ENCODE results near the gene TRAF5.
"Not testable (repeated sequence)": the region's sequence is repeated elsewhere in the genome, so short reads cannot be mapped to it uniquely, and the experiment has no call there.

Gene TRAF5

DNA sequence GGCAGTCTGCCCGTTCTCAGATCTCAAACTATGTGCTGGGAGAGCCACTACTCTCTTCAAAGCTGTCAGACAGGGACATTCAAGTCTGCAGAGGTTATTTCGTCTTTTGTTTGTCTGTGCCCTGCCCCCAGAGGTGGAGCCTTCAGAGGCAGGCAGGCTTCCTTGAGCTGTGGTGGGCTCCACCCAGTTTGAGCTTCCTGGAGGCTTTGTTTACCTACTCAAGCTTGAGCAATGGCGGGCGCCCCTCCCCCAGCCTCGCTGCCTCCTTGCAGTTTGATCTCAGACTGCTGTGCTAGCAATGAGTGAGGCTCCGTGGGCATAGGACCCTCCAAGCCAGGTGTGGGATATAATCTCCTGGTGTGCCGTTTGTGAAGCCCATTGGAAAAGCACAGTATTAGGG lies 81.1 kb downstream of the TRAF5 start:
- CTCF ChIA-PET; H3K4me3 ChIP-seq (ENCODE audit: low read depth, low read length); DNase-seq (ENCODE audit: low read depth, low spot score): not testable (repeated sequence)
- POLR2A ChIA-PET = interaction anchor here (0.6 kb wide), 1 partner anchor 84 kb away, joined by 3 read pairs; no protein-coding TSS in a partner anchor

DNA sequence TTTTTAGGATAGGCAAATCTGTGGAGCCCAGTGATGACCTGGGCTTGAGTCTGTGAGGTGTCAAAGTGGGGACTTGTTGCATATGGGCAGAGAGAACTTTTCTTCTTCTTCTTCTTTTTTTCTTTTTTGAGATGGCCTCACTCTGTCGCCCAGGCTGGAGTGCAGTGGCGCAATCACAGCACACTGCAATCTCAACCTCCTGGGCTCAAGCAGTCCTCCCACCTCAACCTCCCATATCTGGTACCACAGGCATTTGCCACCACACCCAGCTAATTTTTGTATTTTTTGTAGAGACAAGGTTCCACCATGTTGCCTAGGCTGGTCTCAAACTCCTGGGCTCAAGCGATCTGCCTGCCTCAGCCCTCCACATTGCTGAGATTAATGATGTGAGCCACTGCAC lies 85.0 kb downstream of the TRAF5 start:
- ChIA-PET CTCF (no interaction called here), POLR2A (no interaction called here)
- DNase-seq (ENCODE audit: low read depth, low spot score) = no peak
- H3K4me3 ChIP-seq (ENCODE audit: low read depth, low read length) = no peak overlapping the region
- TF ChIP-seq CTCF (IDR thresholded peaks at IDR 0.05; ENCODE audit: insufficient read depth, low read length, missing control alignments) = no peak

GRCh38 chr1:211415700-211416099 lies 89.1 kb downstream of the TRAF5 start:
- no peak for DNase-seq (ENCODE audit: low read depth, low spot score)
- H3K4me3 ChIP-seq (ENCODE audit: low read depth, low read length) = peak overlapping the region; percentile 26
- POLR2A ChIA-PET = interaction anchor here (1.5 kb wide), 1 partner anchor 88 kb away, joined by 3 read pairs; no protein-coding TSS in a partner anchor
- TF ChIP-seq CTCF (IDR thresholded peaks at IDR 0.05; ENCODE audit: insufficient read depth, low read length, missing control alignments) = no peak
- CTCF ChIA-PET = interaction anchor here (0.9 to 3.0 kb wide), 6 partner anchors 9 to 99 kb away, joined by 3 to 13 read pairs (median 4); no protein-coding TSS in a partner anchor

DNA sequence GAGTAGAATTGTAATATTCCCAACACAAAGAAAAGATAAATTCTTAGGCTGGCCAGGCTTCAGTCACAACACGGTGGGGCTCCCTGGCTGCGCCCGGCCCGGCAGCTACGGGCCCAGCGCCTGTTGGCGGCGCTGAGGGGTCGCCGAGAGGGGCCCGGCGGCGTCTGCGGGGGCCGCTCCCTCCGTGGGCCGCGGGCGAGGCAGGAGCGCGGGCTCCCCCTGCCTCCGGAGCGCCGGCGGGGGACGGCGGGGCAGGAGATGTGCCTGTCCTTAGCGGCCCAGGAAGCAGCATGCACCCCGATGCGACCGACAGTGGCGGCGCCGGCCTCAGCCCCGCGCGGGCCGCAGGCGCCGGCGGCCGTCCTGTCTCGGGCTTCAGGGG lies 89.6 kb downstream of the TRAF5 start:
- DNase-seq (ENCODE audit: low read depth, low spot score) = not testable (repeated sequence)
- peak overlapping the region; percentile 26 for H3K4me3 ChIP-seq (ENCODE audit: low read depth, low read length)
- ChIA-PET POLR2A (interaction anchor here (0.9 to 1.5 kb wide), 2 partner anchors 33 to 89 kb away, joined by 3 read pairs; no protein-coding TSS in a partner anchor), CTCF (interaction anchor here (0.9 to 3.0 kb wide), 7 partner anchors 10 to 239 kb away, joined by 3 to 13 read pairs (median 3); no protein-coding TSS in a partner anchor)

- CTCF ChIA-PET = interaction anchor here (1.0 to 3.0 kb wide), 7 partner anchors 10 to 238 kb away, joined by 3 to 13 read pairs (median 5); no protein-coding TSS in a partner anchor
- H3K4me3 ChIP-seq (ENCODE audit: low read depth, low read length) = peak overlapping the region; percentile 45
- POLR2A ChIA-PET = interaction anchor here (0.9 to 1.5 kb wide), 2 partner anchors 33 to 89 kb away, joined by 3 read pairs; no protein-coding TSS in a partner anchor
- DNase-seq (ENCODE audit: low read depth, low spot score) = not testable (repeated sequence)
Observed at GRCh38 chr1:211416628-211417323, 90.1 kb downstream of the TRAF5 start.

DNA sequence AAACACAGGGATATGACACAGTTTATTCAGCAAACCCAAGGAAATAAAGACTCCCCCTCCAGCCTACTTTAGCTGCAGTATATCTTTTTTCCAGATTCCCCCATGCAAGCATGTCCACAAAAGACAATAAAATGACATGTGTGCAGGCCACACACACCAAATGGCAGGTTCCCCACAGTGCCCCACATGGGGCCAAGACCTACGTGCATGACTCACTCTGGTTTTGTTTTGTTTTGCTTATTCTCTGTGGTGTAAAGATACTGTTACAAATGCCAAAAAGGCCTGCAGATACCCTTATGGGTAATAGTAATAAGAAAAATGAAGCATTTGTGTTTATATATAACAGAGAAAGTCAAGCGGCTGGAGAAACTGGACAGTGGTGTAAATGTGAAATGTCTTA lies 93.8 kb downstream of the TRAF5 start:
- no peak overlapping the region for H3K4me3 ChIP-seq (ENCODE audit: low read depth, low read length)
- no peak for TF ChIP-seq CTCF (IDR thresholded peaks at IDR 0.05; ENCODE audit: insufficient read depth, low read length, missing control alignments)
- ChIA-PET CTCF (interaction anchor here (0.9 to 1.0 kb wide), 2 partner anchors 11 to 13 kb away, joined by 3 to 4 read pairs; no protein-coding TSS in a partner anchor), POLR2A (no interaction called here)
- no peak for DNase-seq (ENCODE audit: low read depth, low spot score)

DNA sequence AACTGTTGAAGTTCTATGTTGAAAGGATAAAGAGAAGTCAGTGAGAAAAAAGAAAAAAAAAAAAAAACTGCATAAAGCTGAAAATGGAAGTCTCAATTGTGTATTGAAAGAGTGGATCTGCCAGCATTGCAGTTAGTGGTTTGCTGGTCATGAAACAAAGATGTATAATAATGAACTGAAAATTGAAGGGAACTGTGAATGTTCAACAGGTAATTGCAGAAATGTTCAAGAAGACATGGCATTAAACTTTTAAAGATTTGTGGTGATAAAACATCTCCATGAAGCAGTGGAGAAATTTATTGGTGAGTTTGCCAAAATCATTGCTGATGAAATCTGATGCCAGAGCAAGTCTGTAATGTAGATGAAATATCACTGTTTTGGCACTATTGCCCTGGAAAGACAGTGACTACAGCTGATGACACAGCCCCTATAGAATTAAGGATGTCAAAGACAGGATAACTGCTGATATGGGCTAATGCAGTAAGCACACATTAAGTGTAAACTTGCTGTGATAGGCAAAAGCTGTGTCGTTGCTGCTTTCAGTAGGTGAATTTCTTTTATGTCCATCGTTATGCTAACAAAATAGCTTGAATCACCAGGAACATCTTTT lies 94.3 kb downstream of the TRAF5 start:
- ChIA-PET CTCF (interaction anchor here (1.0 kb wide), 1 partner anchor 12 kb away, joined by 4 read pairs; no protein-coding TSS in a partner anchor), POLR2A (no interaction called here)
- no peak overlapping the region for H3K4me3 ChIP-seq (ENCODE audit: low read depth, low read length)
- DNase-seq (ENCODE audit: low read depth, low spot score) = no peak
- TF ChIP-seq CTCF (IDR thresholded peaks at IDR 0.05; ENCODE audit: insufficient read depth, low read length, missing control alignments) = no peak
